VCaP (cell line): ENCODE measurements around the gene FBXO5.

Experiments
- H3K27ac ChIP-seq: fragments of 450-650 bp; 2 replicates; pipeline ENCODE4 v1.5.1; 2017
- TF ChIP-seq, protein P1 (sequence below): fragments of 450-650 bp; conservative IDR thresholded peaks from 2 replicates; pipeline ENCODE4 v1.5.1; 2017; ENCODE audit warnings: mild to moderate bottlenecking, moderate library complexity

The FBXO5 gene

DNA sequence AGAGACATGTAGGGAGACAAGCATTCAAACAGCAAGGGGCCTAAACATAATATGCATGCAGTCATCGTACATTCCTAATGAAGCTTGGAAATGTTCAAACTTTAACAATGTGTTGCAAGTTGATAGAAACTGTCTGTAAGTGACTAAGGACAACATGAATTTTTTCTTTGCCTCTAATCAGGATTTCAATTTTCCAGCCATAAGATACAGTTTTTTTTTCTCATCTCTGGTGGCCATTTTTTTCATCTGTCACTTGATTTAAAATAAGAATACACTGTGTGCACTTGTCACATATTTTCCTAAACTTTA is 41.8 kb upstream of the FBXO5 start:
- H3K27ac ChIP-seq, result no peak overlapping the region
- TF ChIP-seq, protein P1, sequence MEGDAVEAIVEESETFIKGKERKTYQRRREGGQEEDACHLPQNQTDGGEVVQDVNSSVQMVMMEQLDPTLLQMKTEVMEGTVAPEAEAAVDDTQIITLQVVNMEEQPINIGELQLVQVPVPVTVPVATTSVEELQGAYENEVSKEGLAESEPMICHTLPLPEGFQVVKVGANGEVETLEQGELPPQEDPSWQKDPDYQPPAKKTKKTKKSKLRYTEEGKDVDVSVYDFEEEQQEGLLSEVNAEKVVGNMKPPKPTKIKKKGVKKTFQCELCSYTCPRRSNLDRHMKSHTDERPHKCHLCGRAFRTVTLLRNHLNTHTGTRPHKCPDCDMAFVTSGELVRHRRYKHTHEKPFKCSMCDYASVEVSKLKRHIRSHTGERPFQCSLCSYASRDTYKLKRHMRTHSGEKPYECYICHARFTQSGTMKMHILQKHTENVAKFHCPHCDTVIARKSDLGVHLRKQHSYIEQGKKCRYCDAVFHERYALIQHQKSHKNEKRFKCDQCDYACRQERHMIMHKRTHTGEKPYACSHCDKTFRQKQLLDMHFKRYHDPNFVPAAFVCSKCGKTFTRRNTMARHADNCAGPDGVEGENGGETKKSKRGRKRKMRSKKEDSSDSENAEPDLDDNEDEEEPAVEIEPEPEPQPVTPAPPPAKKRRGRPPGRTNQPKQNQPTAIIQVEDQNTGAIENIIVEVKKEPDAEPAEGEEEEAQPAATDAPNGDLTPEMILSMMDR, result peak; percentile 57

DNA sequence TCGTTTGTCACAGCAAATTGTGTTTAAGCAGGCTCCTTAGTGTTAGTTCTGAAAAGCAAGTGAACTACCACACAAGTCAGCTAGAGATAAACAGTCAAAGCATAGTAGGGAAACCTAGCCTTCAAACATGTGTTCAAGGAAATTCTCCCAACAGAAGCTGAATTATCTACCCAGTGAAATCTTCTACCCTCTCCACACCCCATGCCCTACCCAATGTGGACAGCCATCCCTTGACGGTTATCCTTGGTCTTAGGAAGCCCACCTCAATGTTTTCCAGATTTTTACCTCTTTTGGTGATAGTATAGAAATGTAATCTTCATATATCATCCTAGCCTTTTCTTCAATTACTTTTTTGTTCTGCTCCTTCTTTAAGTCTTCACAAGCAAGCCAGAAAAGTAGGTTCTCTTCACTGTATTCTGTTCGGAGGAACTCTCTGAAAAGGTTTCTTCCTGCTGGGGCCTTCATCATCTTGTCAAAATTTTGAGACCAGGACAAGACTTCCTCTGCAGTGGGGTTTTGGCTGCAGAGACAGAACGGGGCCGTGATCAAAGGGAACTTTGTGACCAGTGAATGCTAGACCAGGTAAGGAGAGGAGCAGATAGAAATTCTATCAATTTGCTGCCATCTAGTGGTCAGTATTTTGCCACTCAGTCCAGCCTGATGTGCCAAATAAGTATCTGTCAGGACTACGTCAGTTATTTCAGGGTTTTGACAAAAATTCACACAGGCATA is 41.3 kb upstream of the FBXO5 start:
- TF ChIP-seq, protein P1, result peak; percentile 87
- H3K27ac ChIP-seq, result no peak overlapping the region

DNA sequence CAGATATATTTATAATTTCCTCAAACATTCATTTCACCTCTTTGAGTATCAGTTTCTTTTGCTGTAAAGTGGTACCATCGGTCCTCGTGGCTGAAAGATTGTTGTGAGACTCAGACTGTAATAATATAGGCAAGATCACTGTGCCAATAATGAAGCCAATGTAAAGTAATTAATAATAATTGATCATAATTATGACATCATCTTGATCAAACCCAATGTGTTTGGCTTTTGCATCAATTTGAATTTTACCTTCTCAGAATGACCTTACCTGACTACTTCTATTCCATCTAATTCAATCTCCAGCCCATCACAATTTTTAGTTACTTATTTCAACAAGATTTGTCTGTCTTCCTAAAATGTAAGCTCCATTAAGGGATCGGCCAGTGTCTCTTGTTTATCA is 35.5 kb upstream of the FBXO5 start:
- H3K27ac ChIP-seq, result no peak overlapping the region
- TF ChIP-seq, protein P1, result no peak

DNA sequence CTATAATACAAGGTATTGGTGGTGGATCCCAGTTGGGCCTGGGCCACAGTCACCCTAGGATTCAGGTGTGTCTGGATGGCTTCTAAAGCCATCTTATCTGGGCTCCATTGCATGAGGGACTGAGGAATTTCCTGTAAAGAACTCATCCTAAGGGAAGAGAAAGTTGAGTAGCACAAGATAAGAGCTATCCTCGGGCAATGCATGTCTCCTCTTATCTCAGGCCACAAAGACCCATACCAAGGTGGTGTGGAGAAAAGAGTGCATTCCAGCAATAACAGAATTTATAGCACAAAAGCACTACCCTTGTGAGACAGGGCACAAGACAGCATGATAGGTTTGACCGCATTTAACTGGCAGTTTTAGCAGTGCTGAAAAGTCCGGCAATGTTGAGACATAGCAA is 34.0 kb upstream of the FBXO5 start:
- no peak overlapping the region for H3K27ac ChIP-seq
- TF ChIP-seq, protein P1, result no peak

DNA sequence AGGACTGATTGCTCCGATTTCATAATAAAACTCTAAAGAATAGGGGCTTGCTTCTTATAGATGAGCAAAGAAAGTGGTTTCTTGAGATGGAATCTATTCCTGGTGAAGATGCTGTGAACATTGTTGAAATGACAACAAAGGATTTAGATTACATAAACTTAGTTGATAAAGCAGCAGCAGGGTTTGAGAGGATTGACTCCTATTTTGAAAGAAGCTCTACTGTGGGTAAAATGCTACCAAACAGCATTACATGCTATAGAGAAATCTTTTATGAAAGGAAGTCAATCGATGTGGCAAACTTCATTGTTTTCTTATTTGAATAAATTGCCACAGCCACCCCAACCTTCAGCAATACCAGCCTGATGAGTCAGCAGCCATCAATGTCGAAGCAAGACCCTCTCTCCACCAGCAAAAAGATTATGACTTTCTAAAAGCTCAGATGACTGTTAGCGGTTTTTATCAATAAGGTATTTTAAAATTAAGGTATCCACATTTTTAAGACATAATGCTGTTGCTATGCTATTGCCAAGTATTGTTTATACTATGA is 32.3 kb upstream of the FBXO5 start:
- H3K27ac ChIP-seq, result no peak overlapping the region
- TF ChIP-seq, protein P1, result no peak

DNA sequence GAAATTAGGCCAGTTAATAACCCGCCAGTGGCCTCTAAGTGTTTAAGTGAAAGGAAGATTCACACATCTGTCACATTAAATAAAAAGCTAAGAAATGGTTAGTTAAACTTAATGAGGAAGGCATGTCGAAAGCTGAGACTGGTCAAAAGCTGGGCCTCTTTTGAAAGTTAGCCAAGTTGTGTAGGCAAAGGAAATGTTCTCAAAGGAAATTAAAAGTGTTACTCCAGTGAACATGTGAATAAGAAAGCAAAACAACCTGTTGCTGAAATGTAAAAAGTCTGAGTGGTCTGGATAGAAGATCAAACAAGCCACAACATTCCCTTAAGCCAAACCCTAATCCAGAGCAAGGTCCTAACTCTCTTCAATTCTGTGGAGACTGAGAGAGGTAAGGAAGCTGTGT is 30.6 kb upstream of the FBXO5 start:
- TF ChIP-seq, protein P1, result no peak
- no peak overlapping the region for H3K27ac ChIP-seq

DNA sequence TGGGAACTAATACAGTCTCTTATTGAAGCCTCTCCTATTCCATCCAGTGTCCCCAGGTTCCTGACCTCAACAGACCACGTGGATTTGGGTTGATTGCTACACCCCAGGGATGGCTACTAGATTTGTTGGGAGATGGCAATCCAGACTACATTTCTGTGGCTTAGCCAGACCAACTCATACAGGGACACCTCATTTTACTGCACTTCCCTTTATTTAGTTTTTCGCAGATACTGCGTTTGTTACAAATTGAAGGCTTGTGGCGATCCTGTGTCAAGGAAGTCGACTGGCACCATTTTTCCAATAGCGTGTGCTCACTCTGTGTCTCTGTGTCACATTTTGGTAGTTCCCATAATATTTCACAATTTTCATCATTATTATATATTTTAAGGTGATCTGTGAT is 30.0 kb upstream of the FBXO5 start:
- TF ChIP-seq, protein P1, result no peak

More for the DNA sequence above, 30.0 kb upstream of the FBXO5 start:
- H3K27ac ChIP-seq, result no peak overlapping the region
